GM23338 (cell line): ENCODE data around the gene S100A5. TPM values are rescaled to one million over a fixed set of nuclear protein-coding genes. Genes with fewer than 3 reads are reported as not detected.

Experiments
- ATAC-seq: fragments of 200-7000 bp; cut with Tn5 transposase; 3 replicates; pipeline ENCODE4 v1.9.1; 2020
- DNase-seq: peaks from one replicate; pipeline ENCODE4 v3.0.0-alpha.2; 2015; ENCODE audit warnings: low spot score
- H2AFZ ChIP-seq: fragments of 200-600 bp; sonication (generic); 2 replicates; pipeline ENCODE4 v1.8.0; 2016; ENCODE audit warnings: antibody characterized with exemption, mild to moderate bottlenecking, moderate library complexity
- H3F3A ChIP-seq: fragments of 200-600 bp; sonication (generic); replicated peaks from 2 replicates; pipeline ENCODE4 v1.8.0; 2017; ENCODE audit warnings: antibody characterized with exemption, mixed run types, low read depth
- H3K27ac ChIP-seq: fragments of 200-600 bp; sonication (generic); 2 replicates; pipeline ENCODE4 v1.6.1; 2016; ENCODE audit warnings: low read depth
- H3K27me3 ChIP-seq: fragments of 200-600 bp; sonication (generic); 2 replicates; pipeline ENCODE4 v1.8.0; 2016; ENCODE audit warnings: mild to moderate bottlenecking, mixed run types, moderate library complexity; ENCODE audit not compliant: insufficient read depth
- H3K36me3 ChIP-seq: fragments of 200-600 bp; sonication (generic); 2 replicates; pipeline ENCODE4 v1.8.0; 2016; ENCODE audit warnings: mild to moderate bottlenecking; ENCODE audit not compliant: insufficient read depth
- H3K4me1 ChIP-seq: fragments of 200-600 bp; sonication (generic); 2 replicates; pipeline ENCODE4 v1.8.0; 2016; ENCODE audit warnings: mild to moderate bottlenecking, moderate library complexity; ENCODE audit not compliant: insufficient read depth
- H3K4me2 ChIP-seq: fragments of 200-600 bp; sonication (generic); 2 replicates; pipeline ENCODE4 v1.7.1; 2017; ENCODE audit warnings: mixed run types
- H3K4me3 ChIP-seq: fragments of 200-600 bp; sonication (generic); 2 replicates; pipeline ENCODE4 v1.6.1; 2016; ENCODE audit warnings: mixed run types
- H3K79me2 ChIP-seq: fragments of 200-600 bp; sonication (generic); replicated peaks from 2 replicates; pipeline ENCODE4 v1.8.0; 2017; ENCODE audit warnings: mild to moderate bottlenecking; ENCODE audit not compliant: insufficient read depth
- H3K9me2 ChIP-seq: fragments of 200-600 bp; sonication (generic); 2 replicates; pipeline ENCODE4 v1.8.0; 2017; ENCODE audit not compliant: insufficient read depth
- H4K20me1 ChIP-seq: fragments of 200-600 bp; sonication (generic); replicated peaks from 2 replicates; pipeline ENCODE4 v1.8.0; 2017; ENCODE audit warnings: mild to moderate bottlenecking; ENCODE audit not compliant: insufficient read depth
- H3K27ac Mint-ChIP-seq: 2 replicates; pipeline ENCODE4 v1.8.0; 2020; ENCODE audit warnings: inconsistent platforms, mild to moderate bottlenecking, moderate library complexity, mixed read lengths
- H3K27me3 Mint-ChIP-seq: 3 replicates; pipeline ENCODE4 v1.8.0; 2022; ENCODE audit warnings: low read depth, mild to moderate bottlenecking, moderate library complexity, mixed read lengths, inconsistent platforms; ENCODE audit not compliant: insufficient read depth, poor library complexity
- H3K36me3 Mint-ChIP-seq: 3 replicates; pipeline ENCODE4 v1.8.0; 2021; ENCODE audit warnings: low read depth, mild to moderate bottlenecking, inconsistent platforms, moderate library complexity, mixed read lengths
- H3K4me1 Mint-ChIP-seq: 3 replicates; pipeline ENCODE4 v1.8.0; 2020; ENCODE audit warnings: mild to moderate bottlenecking, inconsistent platforms, mixed read lengths
- H3K4me3 Mint-ChIP-seq: 3 replicates; pipeline ENCODE4 v1.8.0; 2021; ENCODE audit warnings: moderate library complexity, mild to moderate bottlenecking, inconsistent platforms, mixed read lengths
- H3K9me3 Mint-ChIP-seq: 3 replicates; pipeline ENCODE4 v1.8.0; 2020; ENCODE audit warnings: moderate library complexity, mild to moderate bottlenecking, inconsistent platforms, mixed read lengths
- CREB1 ChIP-seq: fragments of 250-450 bp; sonication (Bioruptor Pico); IDR thresholded peaks from 2 replicates; pipeline ENCODE4 v1.5.0; 2020; ENCODE audit warnings: low read depth, mild to moderate bottlenecking, moderate library complexity
- EZH2 ChIP-seq: fragments of 200-600 bp; sonication (generic); IDR thresholded peaks from one replicate; pipeline ENCODE4 v1.8.0; 2017; ENCODE audit warnings: antibody characterized with exemption, mild to moderate bottlenecking, low read depth; ENCODE audit not compliant: unreplicated experiment
- EZH2phosphoT487 ChIP-seq: fragments of 200-600 bp; sonication (generic); IDR thresholded peaks from one replicate; pipeline ENCODE4 v1.8.1; 2018; ENCODE audit warnings: antibody characterized with exemption; ENCODE audit not compliant: unreplicated experiment
- NANOG ChIP-seq: IDR thresholded peaks from 2 replicates; pipeline ENCODE4 v1.6.1; 2016; ENCODE audit warnings: antibody characterized with exemption, borderline replicate concordance
- POLR2AphosphoS5 ChIP-seq: IDR thresholded peaks from 2 replicates; pipeline ENCODE4 v1.6.1; 2016; ENCODE audit warnings: antibody characterized with exemption, low read depth
- STAT1 ChIP-seq: IDR thresholded peaks from one replicate; pipeline ENCODE4 v1.6.1; 2016; ENCODE audit warnings: antibody characterized with exemption; ENCODE audit not compliant: unreplicated experiment
- ZNF114 ChIP-seq: fragments of 250-450 bp; sonication (Bioruptor Pico); IDR thresholded peaks from 2 replicates; pipeline ENCODE4 v1.5.0; 2020; ENCODE audit warnings: mild to moderate bottlenecking, moderate library complexity
- ZNF331 ChIP-seq: fragments of 250-450 bp; sonication (Bioruptor Pico); IDR thresholded peaks from 2 replicates; pipeline ENCODE4 v1.5.0; 2020; ENCODE audit warnings: low read depth, mild to moderate bottlenecking, moderate library complexity
- polyA plus RNA-seq: library from polyadenylated mRNA; unstranded; fragments of >200 nt; fragmentation: Nextera tagmentation; extraction: Ambion mirVana; gene quantifications from 2 replicates; pipeline ENCODE4 v1.2.1, GENCODE V29; 2016
- total RNA-seq: library from RNA; depleted of rRNA; stranded (reverse); fragments of >200 nt; shearing (Covaris generic); gene quantifications from 2 replicates; pipeline ENCODE4 v1.2.3, GENCODE V29; 2014
- TF ChIP-seq, protein P1 (sequence below): IDR thresholded peaks from one replicate; pipeline ENCODE4 v1.6.1; 2018; ENCODE audit warnings: antibody characterized with exemption; ENCODE audit not compliant: unreplicated experiment
- TF ChIP-seq, protein P2 (sequence below): fragments of 250-450 bp; sonication (Bioruptor Pico); IDR thresholded peaks from 2 replicates; pipeline ENCODE4 v1.5.0; 2020; ENCODE audit warnings: mild to moderate bottlenecking, moderate library complexity

S100A5 gene
- total and polyA plus RNA-seq, 2 experiments from 2014 or later = 0.47 TPM; not detected in 1

DNA sequence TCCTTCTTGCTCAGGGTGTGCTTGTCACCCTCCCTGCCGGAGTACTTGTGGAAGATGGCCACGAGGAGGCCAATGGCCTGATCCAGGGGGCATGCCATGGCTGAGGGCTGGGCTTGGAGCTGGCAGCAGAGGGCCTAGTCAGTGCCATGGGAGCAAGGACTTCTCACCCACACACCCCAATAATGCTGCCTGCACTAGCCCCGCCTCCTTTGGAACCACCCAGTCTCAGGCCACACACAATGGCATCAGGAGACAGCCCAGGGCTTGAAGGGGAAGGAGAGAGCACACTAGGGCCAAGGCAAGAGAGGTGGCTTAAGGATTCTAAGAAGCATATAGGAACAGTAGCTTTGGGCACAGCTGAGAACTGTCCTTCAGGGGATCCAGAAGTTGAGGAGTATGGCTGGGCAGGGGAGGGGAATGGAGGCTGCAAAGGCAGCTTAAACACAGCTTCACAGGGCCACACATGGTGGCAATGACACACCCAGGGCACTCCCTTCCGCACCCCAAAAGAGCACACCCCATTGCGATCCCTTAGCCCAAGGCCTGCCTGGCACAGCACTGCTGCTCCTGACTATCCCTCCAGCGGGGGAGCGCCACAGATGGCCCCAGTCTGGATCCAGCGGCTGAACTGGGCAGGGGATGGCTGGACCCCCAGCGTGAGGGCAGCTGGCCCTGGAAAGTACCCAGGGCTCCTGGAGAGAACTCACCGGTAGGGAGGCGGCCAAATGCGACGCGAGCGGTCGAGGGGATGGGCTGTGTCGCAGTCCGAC lies 5.3 kb downstream of the S100A5 start, which contains the start of gene S100A6:
Gene S100A6 (minus strand): TSS at position 750 of the 770 bp plus-strand sequence. CDS start 652 bp downstream, at position 98.
- Mint-ChIP-seq H3K4me1 (peaks cover 43% of the 10 kb centered on the region), H3K9me3 (no peaks in the 10 kb centered on the region), H3K27ac (no peak within 1 kb of the TSS; the same call in 1 of the 2 replicates), H3K27me3 (peaks cover 35% of the 10 kb centered on the region), H3K36me3 (no peaks in the 10 kb centered on the region; the same call in 2 of the 3 replicates), H3K4me3 (peak within 1 kb of the TSS; percentile 79)
- DNase-seq (peak; percentile 45), ATAC-seq (peak; percentile 3)
- H2AFZ ChIP-seq = peak within 1 kb of the TSS; percentile 98
- no peaks in the 10 kb centered on the region for H3K79me2 ChIP-seq
- H3K4me1 ChIP-seq = peaks cover 37% of the 10 kb centered on the region
- no peak for TF ChIP-seq NANOG
- H3K4me3 ChIP-seq = peak within 1 kb of the TSS; percentile 63
- no peak within 1 kb of the TSS for H3K27ac ChIP-seq
- peak within 1 kb of the TSS; percentile 87 for H3K4me2 ChIP-seq
- H4K20me1 ChIP-seq = no peaks in the 10 kb centered on the region
- H3K27me3 ChIP-seq = peaks cover 32% of the 10 kb centered on the region
- H3K36me3 ChIP-seq = no peaks in the 10 kb centered on the region
- H3F3A ChIP-seq = peaks cover 16% of the 10 kb centered on the region; the same call in 1 of the 2 replicates
- H3K9me2 ChIP-seq = peaks cover 4% of the 10 kb centered on the region; the same call in 1 of the 2 replicates

- H3K27me3 Mint-ChIP-seq = peaks cover 35% of the 10 kb centered on the region
- H3K36me3 Mint-ChIP-seq = no peaks in the 10 kb centered on the region; the same call in 2 of the 3 replicates
- no peak for ATAC-seq
- H3K27me3 ChIP-seq = peaks cover 32% of the 10 kb centered on the region
- no peak overlapping the region for H3K4me3 Mint-ChIP-seq
- peaks cover 43% of the 10 kb centered on the region for H3K4me1 Mint-ChIP-seq
- H3K36me3 ChIP-seq = no peaks in the 10 kb centered on the region
- no peak overlapping the region for H2AFZ ChIP-seq
- peaks cover 16% of the 10 kb centered on the region; the same call in 1 of the 2 replicates for H3F3A ChIP-seq
- H3K27ac Mint-ChIP-seq = no peak overlapping the region
- peak overlapping the region; percentile 87; the same call in 1 of the 2 replicates for H3K4me2 ChIP-seq
- no peaks in the 10 kb centered on the region for H3K9me2 ChIP-seq
- 0 out of 2 replicates have a peak overlapping the region, but pooled peaks have one; percentile 63 for H3K4me3 ChIP-seq
- DNase-seq = no peak
- H3K27ac ChIP-seq = no peak overlapping the region
- no peaks in the 10 kb centered on the region for H4K20me1 ChIP-seq
- H3K79me2 ChIP-seq = no peaks in the 10 kb centered on the region
- no peaks in the 10 kb centered on the region for H3K9me3 Mint-ChIP-seq
- peaks cover 37% of the 10 kb centered on the region for H3K4me1 ChIP-seq
- no peak for TF ChIP-seq POLR2AphosphoS5
- no peak for TF ChIP-seq CREB1
- TF ChIP-seq NANOG = no peak
- TF ChIP-seq, protein P1, sequence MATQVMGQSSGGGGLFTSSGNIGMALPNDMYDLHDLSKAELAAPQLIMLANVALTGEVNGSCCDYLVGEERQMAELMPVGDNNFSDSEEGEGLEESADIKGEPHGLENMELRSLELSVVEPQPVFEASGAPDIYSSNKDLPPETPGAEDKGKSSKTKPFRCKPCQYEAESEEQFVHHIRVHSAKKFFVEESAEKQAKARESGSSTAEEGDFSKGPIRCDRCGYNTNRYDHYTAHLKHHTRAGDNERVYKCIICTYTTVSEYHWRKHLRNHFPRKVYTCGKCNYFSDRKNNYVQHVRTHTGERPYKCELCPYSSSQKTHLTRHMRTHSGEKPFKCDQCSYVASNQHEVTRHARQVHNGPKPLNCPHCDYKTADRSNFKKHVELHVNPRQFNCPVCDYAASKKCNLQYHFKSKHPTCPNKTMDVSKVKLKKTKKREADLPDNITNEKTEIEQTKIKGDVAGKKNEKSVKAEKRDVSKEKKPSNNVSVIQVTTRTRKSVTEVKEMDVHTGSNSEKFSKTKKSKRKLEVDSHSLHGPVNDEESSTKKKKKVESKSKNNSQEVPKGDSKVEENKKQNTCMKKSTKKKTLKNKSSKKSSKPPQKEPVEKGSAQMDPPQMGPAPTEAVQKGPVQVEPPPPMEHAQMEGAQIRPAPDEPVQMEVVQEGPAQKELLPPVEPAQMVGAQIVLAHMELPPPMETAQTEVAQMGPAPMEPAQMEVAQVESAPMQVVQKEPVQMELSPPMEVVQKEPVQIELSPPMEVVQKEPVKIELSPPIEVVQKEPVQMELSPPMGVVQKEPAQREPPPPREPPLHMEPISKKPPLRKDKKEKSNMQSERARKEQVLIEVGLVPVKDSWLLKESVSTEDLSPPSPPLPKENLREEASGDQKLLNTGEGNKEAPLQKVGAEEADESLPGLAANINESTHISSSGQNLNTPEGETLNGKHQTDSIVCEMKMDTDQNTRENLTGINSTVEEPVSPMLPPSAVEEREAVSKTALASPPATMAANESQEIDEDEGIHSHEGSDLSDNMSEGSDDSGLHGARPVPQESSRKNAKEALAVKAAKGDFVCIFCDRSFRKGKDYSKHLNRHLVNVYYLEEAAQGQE = no peak
- TF ChIP-seq, protein P2, sequence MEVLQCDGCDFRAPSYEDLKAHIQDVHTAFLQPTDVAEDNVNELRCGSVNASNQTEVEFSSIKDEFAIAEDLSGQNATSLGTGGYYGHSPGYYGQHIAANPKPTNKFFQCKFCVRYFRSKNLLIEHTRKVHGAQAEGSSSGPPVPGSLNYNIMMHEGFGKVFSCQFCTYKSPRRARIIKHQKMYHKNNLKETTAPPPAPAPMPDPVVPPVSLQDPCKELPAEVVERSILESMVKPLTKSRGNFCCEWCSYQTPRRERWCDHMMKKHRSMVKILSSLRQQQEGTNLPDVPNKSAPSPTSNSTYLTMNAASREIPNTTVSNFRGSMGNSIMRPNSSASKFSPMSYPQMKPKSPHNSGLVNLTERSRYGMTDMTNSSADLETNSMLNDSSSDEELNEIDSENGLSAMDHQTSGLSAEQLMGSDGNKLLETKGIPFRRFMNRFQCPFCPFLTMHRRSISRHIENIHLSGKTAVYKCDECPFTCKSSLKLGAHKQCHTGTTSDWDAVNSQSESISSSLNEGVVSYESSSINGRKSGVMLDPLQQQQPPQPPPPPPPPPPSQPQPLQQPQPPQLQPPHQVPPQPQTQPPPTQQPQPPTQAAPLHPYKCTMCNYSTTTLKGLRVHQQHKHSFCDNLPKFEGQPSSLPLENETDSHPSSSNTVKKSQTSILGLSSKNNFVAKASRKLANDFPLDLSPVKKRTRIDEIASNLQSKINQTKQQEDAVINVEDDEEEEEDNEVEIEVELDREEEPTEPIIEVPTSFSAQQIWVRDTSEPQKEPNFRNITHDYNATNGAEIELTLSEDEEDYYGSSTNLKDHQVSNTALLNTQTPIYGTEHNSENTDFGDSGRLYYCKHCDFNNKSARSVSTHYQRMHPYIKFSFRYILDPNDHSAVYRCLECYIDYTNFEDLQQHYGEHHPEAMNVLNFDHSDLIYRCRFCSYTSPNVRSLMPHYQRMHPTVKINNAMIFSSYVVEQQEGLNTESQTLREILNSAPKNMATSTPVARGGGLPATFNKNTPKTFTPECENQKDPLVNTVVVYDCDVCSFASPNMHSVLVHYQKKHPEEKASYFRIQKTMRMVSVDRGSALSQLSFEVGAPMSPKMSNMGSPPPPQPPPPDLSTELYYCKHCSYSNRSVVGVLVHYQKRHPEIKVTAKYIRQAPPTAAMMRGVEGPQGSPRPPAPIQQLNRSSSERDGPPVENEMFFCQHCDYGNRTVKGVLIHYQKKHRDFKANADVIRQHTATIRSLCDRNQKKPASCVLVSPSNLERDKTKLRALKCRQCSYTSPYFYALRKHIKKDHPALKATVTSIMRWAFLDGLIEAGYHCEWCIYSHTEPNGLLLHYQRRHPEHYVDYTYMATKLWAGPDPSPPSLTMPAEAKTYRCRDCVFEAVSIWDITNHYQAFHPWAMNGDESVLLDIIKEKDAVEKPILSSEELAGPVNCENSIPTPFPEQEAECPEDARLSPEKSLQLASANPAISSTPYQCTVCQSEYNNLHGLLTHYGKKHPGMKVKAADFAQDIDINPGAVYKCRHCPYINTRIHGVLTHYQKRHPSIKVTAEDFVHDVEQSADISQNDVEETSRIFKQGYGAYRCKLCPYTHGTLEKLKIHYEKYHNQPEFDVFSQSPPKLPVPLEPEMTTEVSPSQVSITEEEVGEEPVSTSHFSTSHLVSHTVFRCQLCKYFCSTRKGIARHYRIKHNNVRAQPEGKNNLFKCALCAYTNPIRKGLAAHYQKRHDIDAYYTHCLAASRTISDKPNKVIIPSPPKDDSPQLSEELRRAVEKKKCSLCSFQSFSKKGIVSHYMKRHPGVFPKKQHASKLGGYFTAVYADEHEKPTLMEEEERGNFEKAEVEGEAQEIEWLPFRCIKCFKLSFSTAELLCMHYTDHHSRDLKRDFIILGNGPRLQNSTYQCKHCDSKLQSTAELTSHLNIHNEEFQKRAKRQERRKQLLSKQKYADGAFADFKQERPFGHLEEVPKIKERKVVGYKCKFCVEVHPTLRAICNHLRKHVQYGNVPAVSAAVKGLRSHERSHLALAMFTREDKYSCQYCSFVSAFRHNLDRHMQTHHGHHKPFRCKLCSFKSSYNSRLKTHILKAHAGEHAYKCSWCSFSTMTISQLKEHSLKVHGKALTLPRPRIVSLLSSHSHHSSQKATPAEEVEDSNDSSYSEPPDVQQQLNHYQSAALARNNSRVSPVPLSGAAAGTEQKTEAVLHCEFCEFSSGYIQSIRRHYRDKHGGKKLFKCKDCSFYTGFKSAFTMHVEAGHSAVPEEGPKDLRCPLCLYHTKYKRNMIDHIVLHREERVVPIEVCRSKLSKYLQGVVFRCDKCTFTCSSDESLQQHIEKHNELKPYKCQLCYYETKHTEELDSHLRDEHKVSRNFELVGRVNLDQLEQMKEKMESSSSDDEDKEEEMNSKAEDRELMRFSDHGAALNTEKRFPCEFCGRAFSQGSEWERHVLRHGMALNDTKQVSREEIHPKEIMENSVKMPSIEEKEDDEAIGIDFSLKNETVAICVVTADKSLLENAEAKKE (CRISPR knock-in tag) = no peak
- TF ChIP-seq EZH2 = no peak
- TF ChIP-seq EZH2phosphoT487 = no peak
- no peak for TF ChIP-seq ZNF114 (CRISPR knock-in tag)
- no peak for TF ChIP-seq ZNF331 (CRISPR knock-in tag)
- no peak for TF ChIP-seq STAT1
Measured at GRCh38 chr1:153534925-153535241, 5.9 kb downstream of the S100A5 start.
